Suppressor macrophage treated with lipopolysaccharide for 4 hours (primary cell): ENCODE data around the gene SMIM1.
"Not testable (repeated sequence)": the region's sequence is repeated elsewhere in the genome, so short reads cannot be mapped to it uniquely, and the experiment has no call there.

ENCODE experiments used
- DNase-seq: peaks from one replicate; pipeline ENCODE4 v3.0.0-alpha.2; 2020

Gene SMIM1

DNA sequence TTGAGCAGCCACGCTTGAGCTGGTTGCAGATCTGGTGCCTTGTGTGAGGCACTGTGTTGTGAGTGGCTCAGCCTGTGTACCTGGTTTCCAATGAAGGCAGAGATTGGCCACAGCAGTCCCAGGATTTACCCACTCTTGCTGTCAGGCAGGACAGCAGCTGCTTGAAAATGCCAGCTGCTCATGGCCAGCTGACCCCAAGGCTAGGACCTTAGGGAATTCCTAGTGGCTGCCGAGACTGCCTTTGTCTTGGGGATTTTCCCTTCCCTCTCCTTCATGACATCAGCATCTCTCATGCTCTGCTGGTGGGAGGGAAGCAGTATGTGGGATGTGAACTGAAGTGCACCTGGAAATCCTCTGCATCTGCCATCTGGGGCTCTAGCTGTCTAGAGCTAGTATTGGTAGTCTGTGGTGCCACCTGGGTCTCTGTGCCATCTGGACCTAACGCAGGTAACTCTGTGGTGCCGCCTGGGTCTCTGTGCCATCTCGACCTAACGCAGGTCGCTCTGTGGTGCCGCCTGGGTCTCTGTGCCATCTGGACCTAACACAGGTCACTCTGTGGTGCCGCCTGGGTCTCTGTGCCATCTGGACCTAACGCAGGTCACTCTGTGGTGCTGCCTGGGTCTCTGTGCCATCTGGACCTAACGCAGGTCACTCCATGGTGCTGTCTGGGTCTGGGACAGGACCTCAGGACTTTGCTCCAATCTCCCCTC, 27.6 kb downstream of the SMIM1 start:
- DNase-seq: peak; percentile 24

DNA sequence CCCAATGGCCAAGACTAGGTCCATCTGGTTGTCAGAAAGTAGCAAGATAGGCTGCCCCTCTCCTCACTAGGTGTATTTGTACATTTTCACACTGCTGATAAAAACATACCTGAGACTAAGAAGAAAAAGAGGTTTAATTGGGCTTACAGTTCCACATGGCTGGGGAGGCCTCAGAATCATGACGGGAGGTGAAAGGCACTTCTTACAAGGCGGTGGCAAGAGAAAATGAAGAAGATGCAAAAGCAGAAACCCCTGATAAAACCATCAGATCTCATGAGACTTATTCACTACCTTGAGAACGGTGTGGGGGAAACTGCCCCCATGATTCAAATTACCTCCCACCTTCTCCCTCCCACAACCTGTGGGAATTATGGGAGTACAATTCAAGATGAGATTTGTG, 28.2 kb downstream of the SMIM1 start:
- DNase-seq: not testable (repeated sequence)

GRCh38 chr1:3803905-3804626, 31.5 kb downstream of the SMIM1 start:
- no peak for DNase-seq

DNA sequence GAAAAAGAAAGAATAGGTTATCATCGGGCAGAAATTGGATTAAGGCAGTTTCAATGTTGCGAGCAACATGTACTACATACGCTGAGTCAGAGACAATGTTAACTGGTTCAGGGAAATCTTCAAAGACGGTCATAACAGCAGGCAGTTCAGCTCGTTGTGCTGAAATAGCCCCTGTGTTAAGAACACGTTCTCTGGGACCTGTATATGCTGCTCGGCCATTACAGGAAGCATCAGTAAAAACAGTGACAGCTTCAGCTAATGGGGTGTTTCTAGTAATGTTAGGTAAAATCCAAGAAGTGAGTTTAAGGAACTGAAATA, 32.0 kb downstream of the SMIM1 start:
- not testable (repeated sequence) for DNase-seq

- no peak for DNase-seq
Observed at GRCh38 chr1:3805038-3805437, 32.5 kb downstream of the SMIM1 start.

DNA sequence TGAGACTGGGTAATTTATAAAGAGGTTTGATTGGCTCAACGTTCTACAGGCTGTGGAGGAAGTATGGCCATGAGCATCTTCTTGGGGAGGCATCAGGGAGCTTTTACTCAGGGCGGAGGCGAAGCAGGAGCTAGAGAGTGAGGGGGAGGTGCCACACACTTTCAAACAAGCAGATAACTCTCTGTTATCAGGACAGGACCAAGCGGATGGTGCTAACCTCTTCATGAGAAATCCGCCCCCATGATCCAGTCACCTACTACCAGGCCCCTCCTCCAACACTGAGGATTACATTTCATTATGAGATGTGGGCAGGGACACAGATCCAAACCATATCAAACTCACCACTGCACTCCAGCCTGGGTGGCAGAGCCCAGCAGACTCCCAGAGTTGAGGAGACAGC, 35.2 kb downstream of the SMIM1 start:
- DNase-seq: no peak

DNA sequence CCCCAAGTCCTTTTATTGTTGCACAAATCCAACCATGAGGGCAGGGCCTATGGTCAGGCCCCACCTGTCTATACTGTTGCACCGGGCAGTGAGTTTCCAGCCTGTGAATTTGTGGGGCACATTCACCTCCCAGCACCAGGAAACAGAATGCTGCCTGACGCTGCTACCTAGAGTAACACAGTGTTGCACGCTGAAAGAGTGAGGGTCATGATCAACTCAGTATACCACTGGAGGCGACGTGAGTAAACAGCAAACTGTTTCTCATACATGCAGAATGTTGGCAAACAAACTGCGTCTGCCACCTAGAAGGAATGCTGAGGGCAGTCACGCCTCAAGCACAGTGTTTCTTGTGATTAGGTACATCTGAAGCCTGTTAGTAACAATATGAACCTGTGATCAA, 37.1 kb downstream of the SMIM1 start:
- no peak for DNase-seq

- DNase-seq: not testable (repeated sequence)
Observed at GRCh38 chr1:3810149-3810761, 37.7 kb downstream of the SMIM1 start.

GRCh38 chr1:3811595-3811911, 39.0 kb downstream of the SMIM1 start:
- DNase-seq: no peak

- DNase-seq: no peak
Observed at GRCh38 chr1:3814065-3814464, 41.5 kb downstream of the SMIM1 start.

GRCh38 chr1:3814771-3815561, 42.4 kb downstream of the SMIM1 start:
- DNase-seq: no peak

DNA sequence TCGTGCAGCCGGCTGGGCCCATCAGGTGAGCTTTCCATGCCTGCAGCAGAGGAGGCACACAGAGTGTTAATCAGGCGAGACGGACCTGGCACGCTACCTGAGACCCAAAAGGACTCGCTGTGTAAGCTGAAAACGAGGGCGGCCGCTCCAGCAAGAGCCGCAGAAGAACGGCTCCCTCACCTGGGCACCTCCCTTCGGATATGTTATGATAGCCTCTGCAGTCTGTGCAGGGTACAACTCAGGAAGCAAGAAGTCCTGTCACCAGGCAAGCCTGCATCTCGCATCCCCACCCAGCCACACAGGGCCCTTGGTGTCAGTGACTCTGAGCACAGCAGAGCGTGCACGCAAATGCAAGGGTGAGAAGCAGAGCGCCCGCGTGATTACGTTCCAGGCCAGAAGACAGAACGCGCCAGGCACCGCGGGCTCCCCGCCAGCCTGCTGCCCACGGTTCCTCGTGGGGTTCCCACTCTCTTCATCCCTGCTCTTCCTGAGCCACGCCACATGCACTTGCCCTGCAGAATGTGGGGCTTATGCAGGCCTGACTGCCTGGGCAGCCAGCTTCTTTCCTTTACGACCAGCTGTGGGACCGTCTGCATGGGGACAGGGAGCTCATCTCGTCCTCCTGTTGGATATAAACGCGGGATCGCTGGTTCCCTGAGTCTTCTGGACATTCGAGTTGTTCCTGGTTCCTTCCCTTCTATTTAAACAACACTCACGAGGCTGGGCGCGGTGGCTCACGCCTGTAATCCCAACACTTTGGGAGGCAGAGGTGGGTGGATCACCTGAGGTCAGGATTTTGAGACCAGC, 44.0 kb downstream of the SMIM1 start:
- DNase-seq: no peak

- DNase-seq: no peak
Observed at GRCh38 chr1:3817138-3817740, 44.7 kb downstream of the SMIM1 start.

DNA sequence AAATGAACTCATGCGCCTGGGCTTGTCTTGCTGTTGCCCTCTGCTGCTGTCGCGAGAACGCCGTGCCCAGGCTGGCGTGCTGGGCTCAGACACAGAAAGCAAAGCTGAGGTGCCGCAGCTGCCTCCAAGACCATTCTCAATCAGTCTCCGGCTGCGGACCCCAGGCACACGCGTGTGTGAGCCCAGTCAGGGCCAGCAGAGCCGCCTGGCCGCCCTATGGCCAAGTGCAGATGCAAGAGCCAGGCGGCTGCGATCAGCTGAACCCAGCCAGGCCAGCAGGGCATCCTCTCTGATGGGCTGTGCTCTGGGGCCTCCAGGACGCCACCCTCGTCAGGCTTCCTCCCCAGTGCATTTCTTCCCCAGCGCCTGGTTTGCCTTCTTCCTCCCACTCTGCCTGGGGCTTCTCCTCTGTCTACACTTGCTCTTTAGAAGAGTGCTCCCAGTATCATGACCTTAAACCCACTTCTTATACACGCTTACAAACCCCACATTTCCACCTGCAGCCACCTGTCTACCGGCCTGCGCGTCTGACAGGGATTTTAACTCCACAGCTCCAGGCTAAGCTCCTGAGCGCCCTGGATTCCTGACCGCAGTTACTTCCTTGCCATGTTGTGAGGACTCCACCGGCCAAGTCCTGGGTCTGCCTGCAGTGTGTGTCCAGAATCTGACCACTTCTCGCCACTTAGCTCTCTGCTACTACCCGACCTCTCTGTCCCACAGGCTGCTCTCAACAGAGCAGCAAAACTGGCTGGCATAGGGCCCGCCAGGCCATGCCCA, 45.5 kb downstream of the SMIM1 start:
- no peak for DNase-seq

- no peak for DNase-seq
Observed at GRCh38 chr1:3819771-3820200, 47.2 kb downstream of the SMIM1 start.

GRCh38 chr1:3820316-3820715, 47.8 kb downstream of the SMIM1 start:
- no peak for DNase-seq

DNA sequence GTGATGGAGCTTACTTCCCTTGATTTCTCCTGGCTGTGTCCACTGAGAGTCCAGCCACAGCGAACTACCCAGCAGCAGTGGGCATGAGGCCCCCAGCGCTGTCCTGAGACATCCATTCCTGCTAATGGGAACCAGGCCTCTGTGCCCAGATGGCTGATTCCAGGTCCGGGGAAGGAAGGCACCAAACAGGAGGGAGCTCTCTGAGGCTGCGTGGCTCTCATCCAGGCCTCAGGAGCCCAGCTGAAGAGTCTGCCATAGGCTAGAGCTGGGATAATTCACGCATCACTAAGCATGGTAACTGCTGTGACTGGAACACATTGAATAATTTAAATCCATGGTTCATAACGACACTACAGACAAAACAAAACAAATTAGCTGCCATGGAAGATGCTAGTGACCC, 48.5 kb downstream of the SMIM1 start:
- DNase-seq: no peak

GRCh38 chr1:3821447-3821846, 48.9 kb downstream of the SMIM1 start:
- no peak for DNase-seq

GRCh38 chr1:3821908-3822307, 49.4 kb downstream of the SMIM1 start:
- no peak for DNase-seq

DNA sequence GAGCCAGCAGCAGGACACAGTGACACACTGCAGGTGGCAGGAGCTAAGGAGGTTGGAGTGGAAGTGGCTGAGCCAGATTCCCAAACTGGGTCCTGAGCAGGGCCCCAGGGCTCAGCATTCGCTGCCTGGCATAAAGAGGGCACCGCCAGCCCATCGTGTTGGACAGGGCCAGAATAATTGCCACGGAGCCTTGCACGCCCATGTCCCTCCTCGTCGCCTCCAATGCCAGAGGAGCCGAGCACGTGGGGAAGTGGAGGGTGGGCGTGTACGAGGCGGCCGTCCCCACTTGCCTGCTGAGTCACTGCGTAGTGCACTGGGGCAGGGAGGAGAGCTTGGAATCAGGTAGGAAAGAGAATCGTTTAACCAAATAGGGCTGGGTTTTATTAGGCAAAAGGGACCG, 49.9 kb downstream of the SMIM1 start:
- no peak for DNase-seq

- no peak for DNase-seq
Observed at GRCh38 chr1:3824650-3825049, 52.1 kb downstream of the SMIM1 start.

- no peak for DNase-seq
Observed at GRCh38 chr1:3825356-3825755, 52.8 kb downstream of the SMIM1 start.
